Suprapubic skin (tissue), 3 donors: ENCODE results near the gene OR2A25.

ENCODE experiments used
- POLR2A ChIP-seq, 2 donors: fragments of 450-650 bp; IDR thresholded peaks; one replicate each; pipeline ENCODE4 v1.6.1; 2017; ENCODE audit warnings: antibody characterized with exemption in 2 of 2, mild to moderate bottlenecking in 2 of 2, moderate library complexity in 2 of 2
- TF ChIP-seq, protein P1 (sequence below), 2 donors: fragments of 200-600 bp in 1 of 2; fragments of 450-650 bp in 1 of 2; sonication (generic) in 1 of 2; IDR thresholded peaks; one replicate each; pipeline ENCODE4 v1.5.1; 2016 to 2019; ENCODE audit warnings: antibody characterized with exemption in 2 of 2, mild to moderate bottlenecking in 1 of 2, moderate library complexity in 1 of 2

DNA sequence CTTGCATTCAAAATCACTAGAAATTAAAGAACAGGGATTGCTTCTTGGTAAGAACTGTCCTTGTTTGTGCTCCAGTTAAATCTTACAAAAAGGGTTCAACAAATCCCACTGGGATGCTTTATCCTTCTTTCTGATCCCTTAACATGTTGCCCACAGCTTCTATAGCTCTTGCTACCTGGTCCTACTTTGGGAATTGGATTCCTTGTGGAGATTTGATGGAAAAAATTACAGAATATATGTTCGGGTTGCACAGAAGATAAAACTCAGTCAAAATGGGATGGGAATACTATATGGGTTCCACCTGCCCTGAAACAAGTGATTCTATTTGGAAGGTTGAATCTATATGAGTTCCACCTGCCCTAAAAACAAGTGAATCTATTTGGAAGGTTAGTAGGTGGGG lies at the start of gene OR2A25:
- TF ChIP-seq, protein P1, sequence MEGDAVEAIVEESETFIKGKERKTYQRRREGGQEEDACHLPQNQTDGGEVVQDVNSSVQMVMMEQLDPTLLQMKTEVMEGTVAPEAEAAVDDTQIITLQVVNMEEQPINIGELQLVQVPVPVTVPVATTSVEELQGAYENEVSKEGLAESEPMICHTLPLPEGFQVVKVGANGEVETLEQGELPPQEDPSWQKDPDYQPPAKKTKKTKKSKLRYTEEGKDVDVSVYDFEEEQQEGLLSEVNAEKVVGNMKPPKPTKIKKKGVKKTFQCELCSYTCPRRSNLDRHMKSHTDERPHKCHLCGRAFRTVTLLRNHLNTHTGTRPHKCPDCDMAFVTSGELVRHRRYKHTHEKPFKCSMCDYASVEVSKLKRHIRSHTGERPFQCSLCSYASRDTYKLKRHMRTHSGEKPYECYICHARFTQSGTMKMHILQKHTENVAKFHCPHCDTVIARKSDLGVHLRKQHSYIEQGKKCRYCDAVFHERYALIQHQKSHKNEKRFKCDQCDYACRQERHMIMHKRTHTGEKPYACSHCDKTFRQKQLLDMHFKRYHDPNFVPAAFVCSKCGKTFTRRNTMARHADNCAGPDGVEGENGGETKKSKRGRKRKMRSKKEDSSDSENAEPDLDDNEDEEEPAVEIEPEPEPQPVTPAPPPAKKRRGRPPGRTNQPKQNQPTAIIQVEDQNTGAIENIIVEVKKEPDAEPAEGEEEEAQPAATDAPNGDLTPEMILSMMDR (IDR thresholded peaks at IDR 0.05), result no peak
- TF ChIP-seq POLR2A (IDR thresholded peaks at IDR 0.05), result no peak
